ENCODE results near the gene C5orf47. TPM values are rescaled to one million over a fixed set of nuclear protein-coding genes. Genes with fewer than 3 reads are reported as not detected.
A peak's percentile ranks its signal among the peaks of the same experiment; 100 is the strongest.

C5orf47 gene
- total RNA-seq, 3 donors from 2014 or later = not detected

DNA sequence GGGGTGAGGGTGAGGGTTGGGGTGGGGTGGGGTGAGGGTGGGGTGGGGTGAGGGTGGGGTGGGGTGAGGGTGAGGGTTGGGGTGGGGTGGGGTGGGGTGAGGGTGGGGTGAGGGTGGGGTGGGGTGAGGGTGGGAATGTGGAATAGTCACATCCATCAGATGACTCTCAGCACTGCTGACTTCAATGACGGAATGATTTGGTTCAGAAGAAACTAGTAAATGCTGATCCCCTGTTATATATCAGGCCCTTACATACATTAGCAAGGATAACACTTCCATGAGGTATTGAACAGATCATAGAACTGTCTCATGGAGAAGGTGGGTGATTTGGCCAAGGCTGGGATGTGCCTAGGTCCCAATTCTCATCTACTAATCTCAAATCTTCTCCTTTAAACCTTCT is 24.5 kb upstream of the C5orf47 start:
- Histone ChIP-seq H3K4me1 (peaks cover 0 to 6% of the 10 kb centered on the region in 2 donors), H3K9me3 (no peaks in the 10 kb centered on the region), H3K27ac (no peak overlapping the region), H3K4me3 (peak overlapping the region in 1 of 3 donors; percentile 61), H3K36me3 (no peaks in the 10 kb centered on the region), H3K27me3 (no peaks in the 10 kb centered on the region)
- intact Hi-C loops (cut with DNase I; ENCODE audit: low total_unique reads) = no loop called here
- DNase-seq (ENCODE audit: low spot score in 2 of 2) = no peak
- TF ChIP-seq POLR2A (IDR thresholded peaks at IDR 0.05) = no peak
- TF ChIP-seq, protein P1, sequence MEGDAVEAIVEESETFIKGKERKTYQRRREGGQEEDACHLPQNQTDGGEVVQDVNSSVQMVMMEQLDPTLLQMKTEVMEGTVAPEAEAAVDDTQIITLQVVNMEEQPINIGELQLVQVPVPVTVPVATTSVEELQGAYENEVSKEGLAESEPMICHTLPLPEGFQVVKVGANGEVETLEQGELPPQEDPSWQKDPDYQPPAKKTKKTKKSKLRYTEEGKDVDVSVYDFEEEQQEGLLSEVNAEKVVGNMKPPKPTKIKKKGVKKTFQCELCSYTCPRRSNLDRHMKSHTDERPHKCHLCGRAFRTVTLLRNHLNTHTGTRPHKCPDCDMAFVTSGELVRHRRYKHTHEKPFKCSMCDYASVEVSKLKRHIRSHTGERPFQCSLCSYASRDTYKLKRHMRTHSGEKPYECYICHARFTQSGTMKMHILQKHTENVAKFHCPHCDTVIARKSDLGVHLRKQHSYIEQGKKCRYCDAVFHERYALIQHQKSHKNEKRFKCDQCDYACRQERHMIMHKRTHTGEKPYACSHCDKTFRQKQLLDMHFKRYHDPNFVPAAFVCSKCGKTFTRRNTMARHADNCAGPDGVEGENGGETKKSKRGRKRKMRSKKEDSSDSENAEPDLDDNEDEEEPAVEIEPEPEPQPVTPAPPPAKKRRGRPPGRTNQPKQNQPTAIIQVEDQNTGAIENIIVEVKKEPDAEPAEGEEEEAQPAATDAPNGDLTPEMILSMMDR (IDR thresholded peaks at IDR 0.05) = no peak

DNA sequence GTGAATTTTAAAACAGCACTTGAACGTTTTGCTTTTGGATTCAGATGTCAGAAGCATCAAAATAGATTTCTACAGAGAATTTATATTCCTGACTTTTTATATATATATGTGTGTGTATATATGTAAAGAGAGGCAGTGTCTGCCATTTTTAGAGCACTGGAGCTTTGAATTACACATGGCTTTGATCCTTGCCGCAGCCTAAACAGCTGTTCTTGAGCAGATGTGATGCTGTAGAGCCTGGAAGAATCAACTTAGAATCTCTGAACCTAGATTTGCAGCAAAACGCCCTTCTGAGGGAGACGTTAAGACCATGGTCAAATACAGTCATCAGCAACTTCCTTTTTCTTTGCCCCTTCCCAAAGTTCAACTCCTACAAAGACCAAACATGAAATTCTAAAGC is 21.7 kb upstream of the C5orf47 start:
- DNase-seq (ENCODE audit: low spot score in 2 of 2) = no peak
- H3K27me3 ChIP-seq = no peaks in the 10 kb centered on the region
- H3K27ac ChIP-seq = no peak overlapping the region
- no peaks in the 10 kb centered on the region for H3K9me3 ChIP-seq
- H3K4me1 ChIP-seq = peaks cover 0 to 6% of the 10 kb centered on the region in 2 donors
- no peak overlapping the region for H3K4me3 ChIP-seq
- no peaks in the 10 kb centered on the region for H3K36me3 ChIP-seq
- intact Hi-C loops (cut with DNase I; ENCODE audit: low total_unique reads) = no loop called here
- TF ChIP-seq, protein P1 (IDR thresholded peaks at IDR 0.05) = no peak
- TF ChIP-seq POLR2A (IDR thresholded peaks at IDR 0.05) = no peak
- no peak for TF ChIP-seq POLR2AphosphoS5 (IDR thresholded peaks at IDR 0.05)

DNA sequence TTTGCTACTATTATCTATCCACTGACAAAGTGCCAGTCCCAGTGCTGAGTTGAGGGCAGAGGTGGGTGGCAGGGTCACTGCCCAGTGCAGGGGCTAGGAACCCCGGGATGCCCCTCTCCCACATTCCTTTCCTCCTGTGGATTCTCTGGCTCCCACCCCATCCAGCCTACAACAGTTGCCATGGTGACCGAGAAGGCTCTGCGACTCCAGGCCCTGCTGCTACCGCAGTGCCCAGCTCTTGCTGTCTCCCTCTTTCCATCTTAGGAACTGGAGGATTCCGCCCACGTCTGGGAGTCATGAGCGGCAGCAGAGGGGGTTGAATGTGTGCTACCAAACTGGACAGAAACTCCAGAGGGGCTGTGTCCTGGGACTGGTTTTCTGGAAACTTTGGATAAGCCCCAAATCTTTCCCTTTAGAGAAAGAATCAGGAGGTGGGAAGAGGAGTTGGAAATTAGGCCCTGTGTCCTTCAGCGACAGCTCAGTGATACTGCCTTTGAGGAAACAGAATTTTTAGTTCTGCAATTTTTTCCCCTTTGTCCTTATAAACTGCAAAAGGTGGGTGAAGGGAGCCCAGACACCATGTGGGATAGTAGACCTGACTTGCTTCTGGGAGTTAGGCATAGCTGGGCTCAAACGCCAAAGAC is 20.7 kb upstream of the C5orf47 start:
- no peak overlapping the region for H3K27ac ChIP-seq
- intact Hi-C loops (cut with DNase I; ENCODE audit: low total_unique reads) = no loop called here
- H3K36me3 ChIP-seq = no peaks in the 10 kb centered on the region
- H3K27me3 ChIP-seq = no peaks in the 10 kb centered on the region
- TF ChIP-seq, protein P1 (IDR thresholded peaks at IDR 0.05) = no peak
- TF ChIP-seq POLR2AphosphoS5 (IDR thresholded peaks at IDR 0.05) = no peak
- no peak for TF ChIP-seq POLR2A (IDR thresholded peaks at IDR 0.05)
- DNase-seq (ENCODE audit: low spot score in 2 of 2) = no peak
- no peaks in the 10 kb centered on the region for H3K4me1 ChIP-seq
- no peak overlapping the region for H3K4me3 ChIP-seq
- no peaks in the 10 kb centered on the region for H3K9me3 ChIP-seq

DNA sequence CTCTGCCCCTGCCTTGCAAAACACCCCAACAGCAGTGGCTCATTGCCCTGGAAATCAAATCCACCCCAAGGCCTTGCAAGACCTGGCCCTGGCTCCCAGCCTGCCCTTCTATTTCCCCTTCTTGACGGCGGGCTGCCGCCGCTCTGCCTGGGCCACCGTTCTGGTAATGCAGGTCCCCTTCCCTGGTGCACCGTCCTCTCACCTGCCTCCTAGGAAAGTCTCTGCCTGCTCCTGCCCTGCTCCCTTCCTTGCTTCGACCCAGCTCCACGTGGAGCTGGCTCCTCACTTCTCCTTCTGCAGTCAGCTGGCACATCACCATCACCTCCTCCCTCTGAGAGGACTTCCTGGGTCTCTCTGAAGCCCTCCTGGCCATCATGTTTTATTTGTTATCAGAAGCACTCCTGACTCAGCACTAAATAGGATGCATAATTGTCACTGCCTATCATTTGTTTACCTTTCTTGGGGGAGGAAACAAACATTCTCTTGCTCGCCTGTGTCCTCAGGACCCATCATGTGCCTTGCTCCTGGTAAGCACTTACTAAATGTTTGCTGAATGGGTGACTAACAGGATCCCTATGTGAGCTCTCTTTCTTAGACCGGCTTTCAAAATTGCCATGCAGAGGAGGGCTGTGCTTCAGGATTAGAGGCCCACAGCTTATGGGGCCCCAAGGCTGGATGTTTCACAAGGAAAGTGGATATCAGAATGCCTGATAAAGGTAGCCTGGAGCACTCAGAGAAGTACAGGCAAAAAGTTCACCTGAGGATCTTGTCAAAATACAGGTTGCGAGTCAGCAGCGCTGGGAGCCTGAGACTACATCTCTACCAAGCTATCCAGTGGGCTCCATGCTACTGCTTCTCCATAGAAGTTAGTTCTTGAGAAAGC is 19.6 kb upstream of the C5orf47 start:
- Histone ChIP-seq H3K27ac (peak overlapping the region in 1 of 2 donors; percentile 44), H3K27me3 (no peaks in the 10 kb centered on the region), H3K4me1 (no peaks in the 10 kb centered on the region), H3K4me3 (no peak overlapping the region), H3K36me3 (no peaks in the 10 kb centered on the region), H3K9me3 (no peaks in the 10 kb centered on the region)
- DNase-seq (ENCODE audit: low spot score in 2 of 2) = no peak
- no peak for TF ChIP-seq POLR2AphosphoS5 (IDR thresholded peaks at IDR 0.05)
- no peak for TF ChIP-seq POLR2A (IDR thresholded peaks at IDR 0.05)
- TF ChIP-seq, protein P1 (IDR thresholded peaks at IDR 0.05) = no peak
- intact Hi-C loops (cut with DNase I; ENCODE audit: low total_unique reads) = no loop called here

Measured in breast epithelium (tissue), 4 donors.